Ovary (tissue), 3 donors: ENCODE measurements around the gene TMA7B.

Experiments used
- CTCF ChIP-seq, 3 donors: fragments of 450-650 bp in 2 of 3; fragments of 200-600 bp in 1 of 3; IDR thresholded peaks; one replicate each; pipeline versions ENCODE4 v1.5.1 to v1.8.0; 2016 to 2022; ENCODE audit warnings: antibody characterized with exemption in 3 of 3, mild to moderate bottlenecking in 1 of 3
- EP300 ChIP-seq: sonication (generic); formaldehyde crosslinking; IDR thresholded peaks from one replicate; pipeline ENCODE4 v1.6.1; 2017; ENCODE audit warnings: antibody characterized with exemption
- POLR2A ChIP-seq: fragments of 450-650 bp; IDR thresholded peaks from one replicate; pipeline ENCODE4 v1.6.1; 2017; ENCODE audit warnings: antibody characterized with exemption, mild to moderate bottlenecking, moderate library complexity
- donor health status: DM: no; HTN: no; CAD: no.

- TF ChIP-seq CTCF (IDR thresholded peaks at IDR 0.05) = no peak
- TF ChIP-seq POLR2A = no peak
- no peak for TF ChIP-seq EP300
These were observed 41.8 kb downstream of the TMA7B start for GRCh38 chr22:40001800-40002577.
